CD14-positive monocyte (primary cell): ENCODE results near the gene FBXO5. TPM values are rescaled to one million over a fixed set of nuclear protein-coding genes. Genes with fewer than 3 reads are reported as not detected.

Experiments
- DNase-seq, 3 donors: peaks; one replicate each; pipeline ENCODE4 v3.0.0-alpha.2; 2011 to 2022
- H2AFZ ChIP-seq: 2 replicates; pipeline ENCODE4 v1.6.0; 2012; ENCODE audit warnings: mild to moderate bottlenecking, low read depth, low read length, inconsistent platforms; ENCODE audit not compliant: insufficient read depth, poor library complexity, severe bottlenecking
- H3K27ac ChIP-seq, 2 donors: 1 replicate in 1 of 2; 2 replicates in 1 of 2; pipeline ENCODE4 v1.5.1; 2012 to 2013; ENCODE audit warnings: low read length in 2 of 2, control low read depth in 1 of 2, inconsistent platforms in 1 of 2, low read depth in 1 of 2, mild to moderate bottlenecking in 1 of 2
- H3K27me3 ChIP-seq, 2 donors: one replicate each; pipeline versions ENCODE4 v1.6.0 to v1.6.1; 2011 to 2013; ENCODE audit warnings: low read length in 2 of 2; ENCODE audit not compliant: control insufficient read depth in 2 of 2, insufficient read depth in 2 of 2
- H3K36me3 ChIP-seq, 2 donors: replicated peaks in 1 of 2; 1 replicate in 1 of 2; 2 replicates in 1 of 2; pipeline versions ENCODE4 v1.5.1 to v1.6.1; 2012 to 2013; ENCODE audit warnings: low read length in 2 of 2, control low read depth in 1 of 2, inconsistent platforms in 1 of 2, mild to moderate bottlenecking in 1 of 2; ENCODE audit not compliant: insufficient read depth in 2 of 2, control insufficient read depth in 1 of 2
- H3K4me1 ChIP-seq, 2 donors: 1 replicate in 1 of 2; 2 replicates in 1 of 2; pipeline versions ENCODE4 v1.5.1 to v1.6.1; 2012 to 2013; ENCODE audit warnings: low read length in 2 of 2, control low read depth in 1 of 2, inconsistent platforms in 1 of 2, mild to moderate bottlenecking in 1 of 2, moderate library complexity in 1 of 2; ENCODE audit not compliant: insufficient read depth in 2 of 2, control insufficient read depth in 1 of 2
- H3K4me2 ChIP-seq: replicated peaks from 2 replicates; pipeline ENCODE3; 2012; ENCODE audit warnings: low read length, moderate library complexity, mild to moderate bottlenecking; ENCODE audit not compliant: poor library complexity, severe bottlenecking; ENCODE audit errors: extremely low read depth
- H3K4me3 ChIP-seq, 3 experiments: fragments of 200-600 bp in 1 of 3; sonication (generic) in 1 of 3; replicated peaks in 1 of 3; 1 replicate in 2 of 3; 2 replicates in 1 of 3; pipeline ENCODE4 v1.5.1; 2011 to 2013; ENCODE audit warnings: low read length in 3 of 3, mild to moderate bottlenecking in 3 of 3, control low read depth in 2 of 3, low read depth in 2 of 3, inconsistent platforms in 1 of 3, moderate library complexity in 1 of 3
- H3K79me2 ChIP-seq: 2 replicates; pipeline ENCODE4 v1.6.0; 2012; ENCODE audit warnings: mild to moderate bottlenecking, control low read depth, inconsistent platforms, low read length, moderate library complexity; ENCODE audit not compliant: insufficient read depth
- H3K9ac ChIP-seq: 2 replicates; pipeline ENCODE4 v1.6.0; 2017; ENCODE audit warnings: low read length, mild to moderate bottlenecking; ENCODE audit not compliant: insufficient read depth, poor library complexity, severe bottlenecking
- H3K9me3 ChIP-seq, 2 donors: replicated peaks in 1 of 2; 1 replicate in 1 of 2; 2 replicates in 1 of 2; pipeline versions ENCODE4 v1.5.1 to v1.6.1; 2012 to 2013; ENCODE audit warnings: low read length in 2 of 2, control low read depth in 1 of 2; ENCODE audit not compliant: control insufficient read depth in 1 of 2, insufficient read depth in 1 of 2
- H4K20me1 ChIP-seq: 2 replicates; pipeline ENCODE4 v1.6.0; 2012; ENCODE audit warnings: mild to moderate bottlenecking, low read length, control low read depth, moderate library complexity; ENCODE audit not compliant: insufficient read depth
- H3K27ac Mint-ChIP-seq, 7 donors: one replicate each; pipeline ENCODE4 v1.8.0; 2020; ENCODE audit warnings: mild to moderate bottlenecking in 7 of 7, mixed read lengths in 7 of 7, moderate library complexity in 6 of 7, inconsistent platforms in 2 of 7
- H3K27me3 Mint-ChIP-seq, 3 donors: one replicate each; pipeline ENCODE4 v1.8.0; 2021 to 2022; ENCODE audit warnings: low read depth in 3 of 3, mild to moderate bottlenecking in 3 of 3, mixed read lengths in 3 of 3, moderate library complexity in 3 of 3, inconsistent platforms in 1 of 3
- H3K36me3 Mint-ChIP-seq, 2 donors: one replicate each; pipeline ENCODE4 v1.8.0; 2020; ENCODE audit warnings: mixed read lengths in 2 of 2, inconsistent platforms in 1 of 2, mild to moderate bottlenecking in 1 of 2
- H3K4me1 Mint-ChIP-seq: one replicate; pipeline ENCODE4 v1.8.0; 2020; ENCODE audit warnings: mild to moderate bottlenecking, mixed read lengths
- H3K4me3 Mint-ChIP-seq, 2 donors: one replicate each; pipeline ENCODE4 v1.8.0; 2020; ENCODE audit warnings: mild to moderate bottlenecking in 2 of 2, mixed read lengths in 2 of 2, moderate library complexity in 1 of 2
- H3K9me3 Mint-ChIP-seq, 7 donors: one replicate each; pipeline ENCODE4 v1.8.0; 2020 to 2022; ENCODE audit warnings: mixed read lengths in 7 of 7, mild to moderate bottlenecking in 6 of 7, moderate library complexity in 6 of 7, inconsistent platforms in 2 of 7
- CTCF ChIP-seq: fragments of 200-600 bp; IDR thresholded peaks from one replicate; pipeline ENCODE4 v1.8.0; 2022; ENCODE audit warnings: antibody characterized with exemption, mild to moderate bottlenecking
- WGBS: methylation state at CpG from one replicate; pipeline ENCODE4 v1.1.5; 2013; ENCODE audit warnings: missing lambda C conversion rate; ENCODE audit not compliant: insufficient coverage; 5-methylcytosine and 5-hydroxymethylcytosine counted together
- intact Hi-C, 2 donors: fragments of 100-400 bp; cut with micrococcal nuclease; formaldehyde crosslinking; loops; one replicate each; pipeline versions ENCODE4 v1.15.0 to v1.15.1; 2023
- polyA plus RNA-seq, 3 donors: library from polyadenylated mRNA; depleted of rRNA in 1 of 3; unstranded in 2 of 3; stranded (reverse) in 1 of 3; fragments of 300-500 nt in 2 of 3; fragments of >200 nt in 1 of 3; fragmentation: Illumina TruSeq in 2 of 3; gene quantifications; 1 replicate in 2 of 3; 2 replicates in 1 of 3; pipeline ENCODE4 v1.2.3, GENCODE V29; 2012 to 2021

FBXO5 gene
- polyA plus RNA-seq, 3 donors, result 1.0 to 1.9 (median 1.3) TPM

- intact Hi-C loops, result no loop called here
- H3K27ac Mint-ChIP-seq, result no peak overlapping the region
- Histone ChIP-seq H3K4me1 (no peaks in the 10 kb centered on the region), H3K79me2 (no peaks in the 10 kb centered on the region), H4K20me1 (no peaks in the 10 kb centered on the region), H3K4me2 (no peak overlapping the region), H3K27ac (no peak overlapping the region), H3K27me3 (no peaks in the 10 kb centered on the region), H3K4me3 (no peak overlapping the region), H2AFZ (no peak overlapping the region), H3K9ac (no peak overlapping the region), H3K36me3 (no peaks in the 10 kb centered on the region), H3K9me3 (no peaks in the 10 kb centered on the region)
- H3K27me3 Mint-ChIP-seq, result peaks cover 0 to 2% (median 0%) of the 10 kb centered on the region in 3 donors
- H3K36me3 Mint-ChIP-seq, result no peaks in the 10 kb centered on the region
- peaks cover 5% of the 10 kb centered on the region for H3K4me1 Mint-ChIP-seq
- no CpG with 5 or more reads among the region's 3 CpGs for WGBS
- no peak overlapping the region for H3K4me3 Mint-ChIP-seq
- DNase-seq, result no peak
- no peak for TF ChIP-seq CTCF
- peaks cover 0 to 4% (median 0%) of the 10 kb centered on the region in 7 donors for H3K9me3 Mint-ChIP-seq
These were observed 35.5 kb upstream of the FBXO5 start for GRCh38 chr6:153018355-153018754.

- intact Hi-C loops, result no loop called here
- 83% methylated on average over 2 of the region's 3 CpGs for WGBS
- H3K27ac Mint-ChIP-seq, result no peak overlapping the region
These were observed 34.0 kb upstream of the FBXO5 start for GRCh38 chr6:153016846-153017245.

More at GRCh38 chr6:153016846-153017245, 34.0 kb upstream of the FBXO5 start:
- Histone ChIP-seq H2AFZ (no peak overlapping the region), H3K9me3 (no peaks in the 10 kb centered on the region), H3K79me2 (no peaks in the 10 kb centered on the region), H3K36me3 (no peaks in the 10 kb centered on the region), H3K27ac (no peak overlapping the region), H3K27me3 (no peaks in the 10 kb centered on the region), H3K4me2 (no peak overlapping the region), H3K9ac (no peak overlapping the region), H3K4me1 (no peaks in the 10 kb centered on the region), H3K4me3 (no peak overlapping the region), H4K20me1 (no peaks in the 10 kb centered on the region)
- Mint-ChIP-seq H3K27me3 (peaks cover 0 to 2% (median 0%) of the 10 kb centered on the region in 3 donors), H3K36me3 (no peaks in the 10 kb centered on the region), H3K9me3 (peaks cover 0 to 4% (median 0%) of the 10 kb centered on the region in 7 donors), H3K4me1 (peaks cover 9% of the 10 kb centered on the region), H3K4me3 (no peak overlapping the region)
- no peak for TF ChIP-seq CTCF
- DNase-seq, result no peak
